Prostate gland (tissue), 2 donors: ENCODE data around the gene THSD4.
A peak's percentile ranks its signal among the peaks of the same experiment; 100 is the strongest.

Source experiments
- CTCF ChIP-seq, 4 experiments: fragments of 200-600 bp in 2 of 4; fragments of 450-650 bp in 2 of 4; sonication (generic) in 2 of 4; IDR thresholded peaks; 1 replicate in 3 of 4; 2 replicates in 1 of 4; pipeline ENCODE4 v1.5.1; 2016 to 2019; ENCODE audit warnings: antibody characterized with exemption in 4 of 4, mild to moderate bottlenecking in 2 of 4, moderate library complexity in 2 of 4
- POLR2A ChIP-seq: fragments of 450-650 bp; IDR thresholded peaks from one replicate; pipeline ENCODE4 v1.6.1; 2016; ENCODE audit warnings: antibody characterized with exemption, mild to moderate bottlenecking

DNA sequence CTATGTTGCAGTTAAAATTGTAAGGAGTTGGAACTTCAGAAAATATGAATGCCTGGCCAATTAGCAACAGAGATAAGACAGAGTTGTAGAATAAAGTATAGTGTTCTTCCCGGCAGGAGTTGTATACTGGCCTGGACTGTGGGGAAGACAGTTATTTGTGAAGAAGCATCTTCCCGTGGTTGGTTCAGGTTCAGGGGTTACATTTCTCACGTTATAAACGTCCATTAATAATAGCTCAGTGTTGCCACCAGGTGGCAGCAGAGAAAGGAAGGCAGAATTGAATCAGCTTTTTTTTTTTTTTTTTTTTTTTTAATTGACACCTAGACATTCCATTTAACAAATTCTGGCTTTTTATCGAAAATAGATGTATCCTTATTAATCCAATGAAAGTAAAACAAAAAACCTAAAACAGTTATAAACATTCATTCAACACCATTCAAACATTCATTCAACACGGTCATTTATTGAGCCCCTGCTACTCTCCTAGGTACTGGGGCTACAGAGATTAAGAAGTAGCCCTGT, 628.7 kb downstream of the THSD4 start:
- TF ChIP-seq CTCF (IDR thresholded peaks at IDR 0.05) (peak; percentile 64 to 81 (median 77)), POLR2A (no peak)
